ENCODE results near the gene PTPRN2.

PTPRN2 gene

GRCh38 chr7:157768198-157768597 lies 819.4 kb downstream of the PTPRN2 start:
- H3K36me3 ChIP-seq (ENCODE audit: control insufficient read depth in 5 of 5, insufficient read depth in 5 of 5, low read length in 5 of 5) = no peaks in the 10 kb centered on the region
- H3K4me1 ChIP-seq (ENCODE audit: control insufficient read depth in 5 of 5, insufficient read depth in 5 of 5, low read length in 5 of 5) = no peaks in the 10 kb centered on the region

GRCh38 chr7:157767506-157768197 lies 820.0 kb downstream of the PTPRN2 start:
- H3K9ac ChIP-seq (ENCODE audit: low read length in 5 of 5) = no peak overlapping the region
- peaks cover 3 to 43% (median 25%) of the 10 kb centered on the region in 5 donors for H3K9me3 ChIP-seq (ENCODE audit: control insufficient read depth in 5 of 5, low read length in 5 of 5)
- H3K27ac ChIP-seq (ENCODE audit: low read depth, low read length) = no peak overlapping the region
- H3K27me3 ChIP-seq (ENCODE audit: control insufficient read depth in 5 of 5, insufficient read depth in 4 of 5, low read length in 5 of 5) = peaks cover 0 to 18% (median 5%) of the 10 kb centered on the region in 5 donors
- no peaks in the 10 kb centered on the region for H3K36me3 ChIP-seq (ENCODE audit: control insufficient read depth in 5 of 5, insufficient read depth in 5 of 5, low read length in 5 of 5)
- no peaks in the 10 kb centered on the region for H3K4me1 ChIP-seq (ENCODE audit: control insufficient read depth in 5 of 5, insufficient read depth in 5 of 5, low read length in 5 of 5)
- H3K4me3 ChIP-seq (ENCODE audit: low read depth in 1 of 5, low read length in 5 of 5) = no peak overlapping the region

More at GRCh38 chr7:157768198-157768597, 819.4 kb downstream of the PTPRN2 start:
- peaks cover 3 to 40% (median 25%) of the 10 kb centered on the region in 5 donors for H3K9me3 ChIP-seq (ENCODE audit: control insufficient read depth in 5 of 5, low read length in 5 of 5)
- H3K27ac ChIP-seq (ENCODE audit: low read depth, low read length) = no peak overlapping the region
- H3K9ac ChIP-seq (ENCODE audit: low read length in 5 of 5) = no peak overlapping the region
- H3K27me3 ChIP-seq (ENCODE audit: control insufficient read depth in 5 of 5, insufficient read depth in 4 of 5, low read length in 5 of 5) = peaks cover 0 to 18% (median 5%) of the 10 kb centered on the region in 5 donors
- no peak overlapping the region for H3K4me3 ChIP-seq (ENCODE audit: low read depth in 1 of 5, low read length in 5 of 5)

- no peak overlapping the region for H3K4me3 ChIP-seq (ENCODE audit: low read depth in 1 of 5, low read length in 5 of 5)
- H3K4me1 ChIP-seq (ENCODE audit: control insufficient read depth in 5 of 5, insufficient read depth in 5 of 5, low read length in 5 of 5) = no peaks in the 10 kb centered on the region
- H3K27me3 ChIP-seq (ENCODE audit: control insufficient read depth in 5 of 5, insufficient read depth in 4 of 5, low read length in 5 of 5) = peaks cover 0 to 16% (median 3%) of the 10 kb centered on the region in 5 donors
Measured at GRCh38 chr7:157766098-157766497, 821.5 kb downstream of the PTPRN2 start.

GRCh38 chr7:157764946-157765537 lies 822.6 kb downstream of the PTPRN2 start:
- Histone ChIP-seq H3K9me3 (ENCODE audit: control insufficient read depth in 5 of 5, low read length in 5 of 5) (peaks cover 0 to 27% (median 11%) of the 10 kb centered on the region in 5 donors), H3K27ac (ENCODE audit: low read depth, low read length) (no peak overlapping the region), H3K4me3 (ENCODE audit: low read depth in 1 of 5, low read length in 5 of 5) (no peak overlapping the region), H3K9ac (ENCODE audit: low read length in 5 of 5) (no peak overlapping the region), H3K4me1 (ENCODE audit: control insufficient read depth in 5 of 5, insufficient read depth in 5 of 5, low read length in 5 of 5) (no peaks in the 10 kb centered on the region), H3K27me3 (ENCODE audit: control insufficient read depth in 5 of 5, insufficient read depth in 4 of 5, low read length in 5 of 5) (peaks cover 0 to 19% (median 3%) of the 10 kb centered on the region in 5 donors), H3K36me3 (ENCODE audit: control insufficient read depth in 5 of 5, insufficient read depth in 5 of 5, low read length in 5 of 5) (no peaks in the 10 kb centered on the region)

More at GRCh38 chr7:157766098-157766497, 821.5 kb downstream of the PTPRN2 start:
- H3K9me3 ChIP-seq (ENCODE audit: control insufficient read depth in 5 of 5, low read length in 5 of 5) = peaks cover under 1 to 33% (median 16%) of the 10 kb centered on the region in 5 donors
- no peak overlapping the region for H3K9ac ChIP-seq (ENCODE audit: low read length in 5 of 5)
- H3K27ac ChIP-seq (ENCODE audit: low read depth, low read length) = no peak overlapping the region
- H3K36me3 ChIP-seq (ENCODE audit: control insufficient read depth in 5 of 5, insufficient read depth in 5 of 5, low read length in 5 of 5) = no peaks in the 10 kb centered on the region

- no peak overlapping the region for H3K4me3 ChIP-seq (ENCODE audit: low read depth in 1 of 5, low read length in 5 of 5)
- peaks cover 0 to 18% (median 3%) of the 10 kb centered on the region in 5 donors for H3K27me3 ChIP-seq (ENCODE audit: control insufficient read depth in 5 of 5, insufficient read depth in 4 of 5, low read length in 5 of 5)
- H3K4me1 ChIP-seq (ENCODE audit: control insufficient read depth in 5 of 5, insufficient read depth in 5 of 5, low read length in 5 of 5) = no peaks in the 10 kb centered on the region
- H3K9me3 ChIP-seq (ENCODE audit: control insufficient read depth in 5 of 5, low read length in 5 of 5) = peaks cover 0 to 27% (median 11%) of the 10 kb centered on the region in 5 donors
- no peaks in the 10 kb centered on the region for H3K36me3 ChIP-seq (ENCODE audit: control insufficient read depth in 5 of 5, insufficient read depth in 5 of 5, low read length in 5 of 5)
- no peak overlapping the region for H3K9ac ChIP-seq (ENCODE audit: low read length in 5 of 5)
- no peak overlapping the region for H3K27ac ChIP-seq (ENCODE audit: low read depth, low read length)
Measured at GRCh38 chr7:157764193-157764592, 823.4 kb downstream of the PTPRN2 start.

GRCh38 chr7:157763279-157764000 lies 824.2 kb downstream of the PTPRN2 start:
- Histone ChIP-seq H3K36me3 (ENCODE audit: control insufficient read depth in 5 of 5, insufficient read depth in 5 of 5, low read length in 5 of 5) (no peaks in the 10 kb centered on the region), H3K4me1 (ENCODE audit: control insufficient read depth in 5 of 5, insufficient read depth in 5 of 5, low read length in 5 of 5) (no peaks in the 10 kb centered on the region), H3K27ac (ENCODE audit: low read depth, low read length) (no peak overlapping the region), H3K9me3 (ENCODE audit: control insufficient read depth in 5 of 5, low read length in 5 of 5) (peaks cover 0 to 27% (median 11%) of the 10 kb centered on the region in 5 donors), H3K4me3 (ENCODE audit: low read depth in 1 of 5, low read length in 5 of 5) (no peak overlapping the region), H3K9ac (ENCODE audit: low read length in 5 of 5) (no peak overlapping the region), H3K27me3 (ENCODE audit: control insufficient read depth in 5 of 5, insufficient read depth in 4 of 5, low read length in 5 of 5) (peaks cover 0 to 13% (median 3%) of the 10 kb centered on the region in 5 donors)

GRCh38 chr7:157762824-157763223 lies 824.8 kb downstream of the PTPRN2 start:
- Histone ChIP-seq H3K9ac (ENCODE audit: low read length in 5 of 5) (no peak overlapping the region), H3K4me1 (ENCODE audit: control insufficient read depth in 5 of 5, insufficient read depth in 5 of 5, low read length in 5 of 5) (no peaks in the 10 kb centered on the region), H3K27me3 (ENCODE audit: control insufficient read depth in 5 of 5, insufficient read depth in 4 of 5, low read length in 5 of 5) (peaks cover 0 to 13% (median 3%) of the 10 kb centered on the region in 5 donors), H3K4me3 (ENCODE audit: low read depth in 1 of 5, low read length in 5 of 5) (no peak overlapping the region), H3K27ac (ENCODE audit: low read depth, low read length) (no peak overlapping the region), H3K9me3 (ENCODE audit: control insufficient read depth in 5 of 5, low read length in 5 of 5) (peaks cover 0 to 27% (median 11%) of the 10 kb centered on the region in 5 donors), H3K36me3 (ENCODE audit: control insufficient read depth in 5 of 5, insufficient read depth in 5 of 5, low read length in 5 of 5) (no peaks in the 10 kb centered on the region)

GRCh38 chr7:157760004-157760730 lies 827.5 kb downstream of the PTPRN2 start:
- Histone ChIP-seq H3K4me3 (ENCODE audit: low read depth in 1 of 5, low read length in 5 of 5) (no peak overlapping the region), H3K9ac (ENCODE audit: low read length in 5 of 5) (no peak overlapping the region), H3K36me3 (ENCODE audit: control insufficient read depth in 5 of 5, insufficient read depth in 5 of 5, low read length in 5 of 5) (no peaks in the 10 kb centered on the region), H3K27ac (ENCODE audit: low read depth, low read length) (no peak overlapping the region), H3K9me3 (ENCODE audit: control insufficient read depth in 5 of 5, low read length in 5 of 5) (peaks cover 0 to 16% (median 6%) of the 10 kb centered on the region in 5 donors), H3K27me3 (ENCODE audit: control insufficient read depth in 5 of 5, insufficient read depth in 4 of 5, low read length in 5 of 5) (peaks cover 0 to 4% (median 0%) of the 10 kb centered on the region in 5 donors), H3K4me1 (ENCODE audit: control insufficient read depth in 5 of 5, insufficient read depth in 5 of 5, low read length in 5 of 5) (no peaks in the 10 kb centered on the region)

- peaks cover 0 to 10% (median 5%) of the 10 kb centered on the region in 5 donors for H3K9me3 ChIP-seq (ENCODE audit: control insufficient read depth in 5 of 5, low read length in 5 of 5)
- no peak overlapping the region for H3K27ac ChIP-seq (ENCODE audit: low read depth, low read length)
- H3K4me3 ChIP-seq (ENCODE audit: low read depth in 1 of 5, low read length in 5 of 5) = no peak overlapping the region
- peaks cover 0 to 4% (median 0%) of the 10 kb centered on the region in 5 donors for H3K27me3 ChIP-seq (ENCODE audit: control insufficient read depth in 5 of 5, insufficient read depth in 4 of 5, low read length in 5 of 5)
- no peak overlapping the region for H3K9ac ChIP-seq (ENCODE audit: low read length in 5 of 5)
- H3K4me1 ChIP-seq (ENCODE audit: control insufficient read depth in 5 of 5, insufficient read depth in 5 of 5, low read length in 5 of 5) = no peaks in the 10 kb centered on the region
- no peaks in the 10 kb centered on the region for H3K36me3 ChIP-seq (ENCODE audit: control insufficient read depth in 5 of 5, insufficient read depth in 5 of 5, low read length in 5 of 5)
Measured at GRCh38 chr7:157759246-157759805, 828.3 kb downstream of the PTPRN2 start.
